GM19455 (cell line): ENCODE data around the gene RBMS1.

Experiments
- ATAC-seq: cut with Tn5 transposase; IDR thresholded peaks from one replicate; pipeline ENCODE4 v1.9.1; 2021; ENCODE audit not compliant: unreplicated experiment

The RBMS1 gene

DNA sequence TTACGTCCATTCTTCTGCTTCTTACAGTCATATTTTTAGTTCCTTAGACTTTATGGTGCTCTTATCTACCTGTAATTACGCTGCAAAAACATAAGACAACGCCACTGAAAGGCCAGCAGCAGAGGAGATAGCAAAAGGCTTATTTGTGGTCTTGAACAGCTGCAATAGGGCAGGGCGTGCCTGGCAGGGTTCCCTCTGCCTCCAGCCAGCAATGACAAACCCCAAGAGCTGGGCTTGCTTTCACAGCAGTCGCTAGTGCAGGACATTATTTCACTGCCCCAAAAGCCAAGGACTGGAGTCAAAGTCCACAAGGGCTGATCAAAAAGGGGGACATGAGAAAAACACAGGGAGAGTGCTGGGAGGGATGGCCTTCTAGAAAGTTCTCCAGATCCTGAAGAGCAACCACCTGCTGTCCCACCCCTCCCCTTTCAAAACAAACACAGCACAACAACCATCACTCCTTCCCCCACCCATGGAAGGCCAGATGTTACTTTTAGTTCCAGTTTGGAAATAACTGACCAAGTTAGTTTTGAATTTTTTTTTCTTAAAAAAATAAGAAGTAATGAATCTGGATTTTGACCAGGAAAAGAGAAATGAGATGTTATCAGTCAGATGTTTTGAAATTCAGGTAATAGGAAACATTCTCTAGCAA lies 127.8 kb downstream of the RBMS1 start:
- ATAC-seq: no peak

GRCh38 chr2:160364364-160364763 lies 129.2 kb downstream of the RBMS1 start:
- ATAC-seq: no peak

- no peak for ATAC-seq
Measured at GRCh38 chr2:160363961-160364360, 129.6 kb downstream of the RBMS1 start.

GRCh38 chr2:160363055-160363454 lies 130.6 kb downstream of the RBMS1 start:
- ATAC-seq: no peak

- ATAC-seq: no peak
Measured at GRCh38 chr2:160362541-160362940, 131.1 kb downstream of the RBMS1 start.

DNA sequence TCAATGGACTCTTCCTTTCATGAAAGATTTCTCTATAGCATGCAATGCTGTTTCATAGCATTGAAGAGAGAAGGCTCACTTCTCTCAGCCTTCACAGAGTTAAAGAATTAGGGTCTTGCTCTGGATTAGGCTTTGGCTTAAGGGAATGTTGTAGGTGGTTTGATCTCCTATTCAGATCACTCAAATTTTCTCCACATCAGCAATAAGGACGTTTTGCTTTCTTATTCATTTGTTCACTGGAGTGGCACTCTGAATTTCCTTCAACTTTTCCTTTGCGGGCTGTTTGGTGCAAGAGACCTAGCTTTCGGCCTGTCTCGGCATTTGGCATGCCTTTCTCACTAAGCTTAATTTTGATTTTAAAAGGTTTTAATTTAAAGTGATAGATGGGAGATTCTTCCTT lies 131.6 kb downstream of the RBMS1 start:
- ATAC-seq: no peak

DNA sequence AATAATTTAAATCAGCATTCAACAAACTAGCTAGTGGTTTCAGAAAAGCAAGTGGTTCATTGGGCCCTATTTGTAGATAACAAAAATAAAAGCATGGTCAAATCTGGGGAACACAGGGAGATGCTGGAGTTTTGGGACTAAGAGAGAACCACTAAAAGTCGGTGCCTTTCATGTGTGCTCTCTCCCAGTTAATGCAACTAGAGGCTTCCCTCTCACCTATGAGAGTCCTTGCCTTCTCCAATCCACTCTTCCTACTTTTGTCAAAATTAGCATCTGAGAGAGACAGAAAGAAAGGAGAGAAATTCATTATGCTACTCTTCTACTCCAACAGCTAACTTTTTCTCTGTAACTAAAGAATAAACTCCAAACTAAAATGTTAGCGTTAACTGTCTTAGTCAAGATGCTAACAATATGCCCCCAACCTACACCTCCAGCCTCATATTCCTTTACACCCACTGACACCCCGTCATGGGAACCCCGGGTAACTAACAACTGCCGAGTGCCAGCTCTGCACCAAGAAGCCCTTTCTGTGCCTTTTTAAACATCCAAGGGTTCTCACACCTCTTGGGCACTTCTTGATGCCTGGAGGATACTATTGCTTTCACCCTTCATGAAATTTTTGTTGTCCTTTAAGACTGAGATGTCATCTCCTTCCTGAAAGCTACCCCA lies 133.4 kb downstream of the RBMS1 start:
- no peak for ATAC-seq

DNA sequence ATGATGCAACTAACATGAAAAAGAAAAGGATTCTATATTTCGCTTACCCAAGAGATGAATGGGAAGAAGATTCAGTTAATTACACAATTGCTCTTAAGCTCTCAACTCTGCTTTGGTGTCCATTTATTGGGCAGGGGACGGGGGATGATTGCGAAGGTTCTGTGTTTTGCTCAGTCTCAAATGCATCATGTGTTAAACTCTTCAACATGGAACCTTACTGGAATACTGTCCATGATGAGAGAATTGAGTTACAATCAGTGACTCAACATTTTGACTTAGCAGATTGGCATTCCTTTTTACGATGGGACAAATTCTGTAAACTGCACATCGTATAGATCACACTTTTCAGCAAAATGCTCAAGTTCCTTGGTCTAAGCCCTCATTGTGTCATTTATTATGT lies 135.6 kb downstream of the RBMS1 start:
- no peak for ATAC-seq

DNA sequence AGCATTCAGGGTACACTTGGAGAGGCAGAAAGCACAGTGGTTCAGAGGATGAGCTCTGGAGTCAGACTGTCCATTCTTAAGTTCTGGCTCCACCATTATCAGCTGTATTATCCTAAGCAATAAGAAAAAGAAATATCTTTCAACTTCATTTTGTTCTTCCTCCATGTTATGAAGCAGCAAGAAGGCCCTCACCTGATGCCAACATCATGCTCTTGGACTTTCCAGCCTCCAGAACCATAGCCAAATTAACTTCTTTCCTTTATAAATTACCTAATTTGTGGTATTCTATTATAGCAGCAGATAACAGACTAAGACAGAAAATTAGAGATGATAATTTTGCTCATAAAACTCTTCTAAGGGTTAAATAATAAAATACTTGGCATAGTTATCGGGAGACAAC lies 137.1 kb downstream of the RBMS1 start:
- ATAC-seq: no peak

GRCh38 chr2:160355080-160355479 lies 138.5 kb downstream of the RBMS1 start:
- ATAC-seq: no peak

- ATAC-seq: no peak
Measured at GRCh38 chr2:160354677-160355076, 138.9 kb downstream of the RBMS1 start.

DNA sequence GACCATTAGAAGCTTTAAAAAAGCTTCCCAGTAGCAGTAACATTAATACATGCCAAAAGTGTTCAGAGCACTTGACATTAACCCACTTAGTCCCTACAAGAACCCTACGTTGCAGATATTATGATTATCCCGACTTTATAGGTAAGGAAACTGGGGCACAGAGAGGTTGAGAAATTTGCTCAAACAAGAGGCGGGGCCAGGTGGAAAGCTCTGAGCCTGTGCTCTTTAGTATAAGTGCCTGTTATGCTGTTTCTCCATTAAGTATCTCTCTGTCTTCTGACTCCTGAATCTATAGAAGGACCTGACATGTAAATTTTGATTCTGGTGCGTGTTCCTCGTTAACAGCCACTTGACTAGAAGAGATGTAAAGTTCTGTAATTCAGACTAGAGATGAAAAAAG lies 139.8 kb downstream of the RBMS1 start:
- no peak for ATAC-seq

GRCh38 chr2:160353166-160353565 lies 140.4 kb downstream of the RBMS1 start:
- ATAC-seq: no peak

- no peak for ATAC-seq
Measured at GRCh38 chr2:160352500-160352899, 141.1 kb downstream of the RBMS1 start.

DNA sequence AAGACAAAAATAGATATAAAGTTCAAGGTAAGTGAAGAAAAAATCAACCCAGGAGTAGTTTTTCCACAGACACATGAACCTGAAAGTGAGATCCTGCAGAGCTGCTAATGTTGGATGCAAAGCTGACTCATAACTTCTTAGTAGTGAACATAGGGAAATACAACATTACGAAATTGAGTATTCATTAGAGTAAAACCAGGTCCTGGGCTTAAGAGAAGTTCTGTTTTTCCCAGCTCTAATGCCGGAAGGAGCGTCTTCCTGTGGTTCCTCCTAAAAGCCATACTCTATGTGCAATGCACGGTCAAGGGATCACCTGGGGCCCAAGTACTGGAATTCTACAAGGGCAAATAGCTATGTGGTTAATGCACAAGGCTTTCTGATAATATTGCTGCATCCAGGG lies 141.7 kb downstream of the RBMS1 start:
- no peak for ATAC-seq

DNA sequence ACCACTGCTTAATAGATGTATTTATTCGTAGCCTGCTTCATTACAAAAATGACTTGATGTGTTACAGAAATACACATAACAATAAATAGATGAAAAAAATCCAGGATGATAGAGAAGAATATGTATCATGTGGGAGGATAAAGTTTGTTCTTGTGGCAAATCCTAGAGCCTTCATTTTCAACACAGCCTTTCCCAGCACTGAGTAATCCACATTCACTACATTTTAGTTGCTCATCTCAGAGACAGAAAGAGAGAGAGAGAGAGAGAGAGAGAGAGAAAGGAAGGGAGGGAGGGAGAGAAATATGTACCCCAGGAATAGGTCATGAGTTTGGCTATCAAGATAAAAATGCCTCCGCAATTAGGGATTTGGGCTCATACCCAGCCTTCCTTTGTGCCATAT lies 144.3 kb downstream of the RBMS1 start:
- no peak for ATAC-seq

GRCh38 chr2:160347269-160347863 lies 146.2 kb downstream of the RBMS1 start:
- no peak for ATAC-seq

- no peak for ATAC-seq
Measured at GRCh38 chr2:160345071-160345764, 148.4 kb downstream of the RBMS1 start.

GRCh38 chr2:160343404-160343803 lies 150.2 kb downstream of the RBMS1 start:
- no peak for ATAC-seq

- ATAC-seq: no peak
Measured at GRCh38 chr2:160339726-160340125, 153.9 kb downstream of the RBMS1 start.

DNA sequence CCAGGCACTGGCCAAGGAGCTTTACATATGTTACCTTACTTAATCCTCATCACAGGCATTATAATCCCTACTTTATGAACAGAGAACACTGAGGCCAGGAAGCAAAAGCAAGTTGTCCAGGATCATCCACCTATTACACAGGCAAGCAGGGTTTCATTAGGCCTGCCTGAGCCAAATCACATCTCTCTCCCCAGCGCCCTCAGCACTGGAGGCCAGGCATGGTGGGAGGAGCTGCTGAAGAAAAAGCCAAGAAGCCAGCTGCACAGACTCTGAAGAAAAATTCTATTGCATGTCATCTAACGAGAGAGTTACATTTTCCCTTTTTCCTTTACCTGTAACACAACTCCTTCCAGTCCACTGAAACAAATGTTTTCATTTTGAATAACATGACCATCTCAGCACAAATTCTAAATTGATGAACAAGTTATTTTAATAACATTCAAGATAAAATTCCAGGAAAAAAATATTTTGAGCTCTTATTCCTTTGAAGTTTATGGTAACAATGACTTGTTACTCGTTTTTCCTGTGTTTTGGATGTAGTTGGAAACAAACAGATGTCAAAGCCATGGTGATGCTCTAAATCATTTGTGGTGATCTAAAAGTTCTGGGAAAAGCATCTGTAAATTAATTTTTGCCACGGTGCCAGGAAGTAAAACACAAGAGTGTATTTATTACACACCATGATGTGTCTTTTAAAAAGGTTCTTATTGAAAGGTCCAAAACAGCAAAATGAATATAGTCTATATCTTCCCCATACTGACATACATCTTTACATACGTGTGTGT lies 154.5 kb downstream of the RBMS1 start:
- no peak for ATAC-seq
